Astrocyte (in vitro differentiated cells and primary cell): ENCODE measurements around the gene TBCEL. TPM values are rescaled to one million over a fixed set of nuclear protein-coding genes. Genes with fewer than 3 reads are reported as not detected.
A peak's percentile ranks its signal among the peaks of the same experiment; 100 is the strongest.

Experiments used
- DNase-seq: peaks from one replicate; pipeline ENCODE4 v3.0.0-alpha.2; 2010; ENCODE audit warnings: low read depth
- FAIRE-seq: peaks from 2 replicates; lab custom pipeline; 2011; peaks lifted over from hg19 to GRCh38; lab: Jason Lieb, UNC
- H2AFZ ChIP-seq: 2 replicates; pipeline ENCODE4 v1.6.0; 2012; ENCODE audit warnings: low read depth, low read length, inconsistent platforms
- H3K27ac ChIP-seq: 2 replicates; pipeline ENCODE4 v1.5.1; 2011; ENCODE audit warnings: low read depth, low read length, inconsistent platforms
- H3K27me3 ChIP-seq: 2 replicates; pipeline ENCODE4 v1.6.0; 2011; ENCODE audit warnings: low read length, inconsistent platforms; ENCODE audit not compliant: insufficient read depth
- H3K36me3 ChIP-seq: 2 replicates; pipeline ENCODE4 v1.5.1; 2011; ENCODE audit warnings: low read length, inconsistent platforms; ENCODE audit not compliant: insufficient read depth
- H3K4me1 ChIP-seq: 2 replicates; pipeline ENCODE4 v1.5.1; 2011; ENCODE audit warnings: low read length, inconsistent platforms; ENCODE audit not compliant: insufficient read depth
- H3K4me2 ChIP-seq: 2 replicates; pipeline ENCODE4 v1.6.0; 2012; ENCODE audit warnings: low read length, inconsistent platforms
- H3K4me3 ChIP-seq: 2 replicates; pipeline ENCODE4 v1.5.1; 2011; ENCODE audit warnings: low read depth, mild to moderate bottlenecking, low read length, inconsistent platforms; ENCODE audit not compliant: insufficient read depth
- H3K79me2 ChIP-seq: 2 replicates; pipeline ENCODE4 v1.6.0; 2012; ENCODE audit warnings: mild to moderate bottlenecking, low read length, inconsistent platforms; ENCODE audit not compliant: insufficient read depth
- H3K9ac ChIP-seq: 2 replicates; pipeline ENCODE4 v1.6.0; 2012; ENCODE audit warnings: mild to moderate bottlenecking, low read length, inconsistent platforms
- H3K9me3 ChIP-seq: 2 replicates; pipeline ENCODE4 v1.5.1; 2012; ENCODE audit warnings: low read depth, mild to moderate bottlenecking, low read length, inconsistent platforms; ENCODE audit not compliant: insufficient read depth
- H4K20me1 ChIP-seq: 2 replicates; pipeline ENCODE4 v1.6.0; 2012; ENCODE audit warnings: low read length, inconsistent platforms; ENCODE audit not compliant: insufficient read depth
- H3K27ac Mint-ChIP-seq: one replicate; pipeline ENCODE4 v1.8.0; 2021; ENCODE audit warnings: mild to moderate bottlenecking, mixed read lengths; ENCODE audit not compliant: unreplicated experiment
- H3K27me3 Mint-ChIP-seq: one replicate; pipeline ENCODE4 v1.8.0; 2021; ENCODE audit warnings: low read depth, mixed read lengths; ENCODE audit not compliant: unreplicated experiment
- H3K36me3 Mint-ChIP-seq: one replicate; pipeline ENCODE4 v1.8.0; 2021; ENCODE audit warnings: low read depth, mixed read lengths; ENCODE audit not compliant: unreplicated experiment
- H3K4me1 Mint-ChIP-seq: one replicate; pipeline ENCODE4 v1.8.0; 2021; ENCODE audit warnings: low read depth, mixed read lengths; ENCODE audit not compliant: unreplicated experiment
- H3K4me3 Mint-ChIP-seq: one replicate; pipeline ENCODE4 v1.8.0; 2021; ENCODE audit warnings: mild to moderate bottlenecking, moderate library complexity, mixed read lengths; ENCODE audit not compliant: unreplicated experiment
- H3K9me3 Mint-ChIP-seq: one replicate; pipeline ENCODE4 v1.8.0; 2021; ENCODE audit warnings: mild to moderate bottlenecking, mixed read lengths; ENCODE audit not compliant: unreplicated experiment
- EZH2 ChIP-seq: IDR thresholded peaks from 2 replicates; pipeline ENCODE4 v1.6.1; 2012; ENCODE audit warnings: mild to moderate bottlenecking, low read length, inconsistent platforms; ENCODE audit not compliant: insufficient read depth
- total RNA-seq: library from RNA; stranded (reverse); gene quantifications from 2 replicates; pipeline ENCODE4 v1.2.1, GENCODE V29; 2021
- TF ChIP-seq, protein P1 (sequence below): IDR thresholded peaks from 2 replicates; pipeline ENCODE4 v1.5.1; 2011; ENCODE audit warnings: low read depth, mild to moderate bottlenecking, inconsistent platforms, low read length, moderate library complexity; ENCODE audit not compliant: insufficient read depth

Gene TBCEL
- total RNA-seq, 1 donor from 2014 or later, result 25.9 TPM

DNA sequence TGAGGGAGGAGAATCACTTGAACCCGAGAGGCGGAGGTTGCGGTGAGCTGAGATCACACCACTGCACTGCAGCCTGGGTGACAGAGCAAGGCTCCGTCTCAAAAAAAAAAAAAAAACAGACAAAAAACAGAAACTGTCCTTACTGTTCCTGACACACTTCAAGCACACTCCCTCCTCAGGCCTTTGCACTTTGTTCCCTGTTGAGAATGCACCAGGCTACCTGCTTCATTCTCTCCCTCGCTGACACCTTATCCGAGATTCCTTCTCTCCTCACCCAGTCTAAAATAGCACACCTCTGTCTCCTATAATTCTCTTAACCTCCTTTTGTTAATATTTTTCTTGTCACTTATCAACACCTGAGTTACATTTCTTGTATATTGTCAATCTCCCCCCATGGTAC lies 44.9 kb downstream of the TBCEL start:
- TF ChIP-seq EZH2, result no peak
- TF ChIP-seq, protein P1, sequence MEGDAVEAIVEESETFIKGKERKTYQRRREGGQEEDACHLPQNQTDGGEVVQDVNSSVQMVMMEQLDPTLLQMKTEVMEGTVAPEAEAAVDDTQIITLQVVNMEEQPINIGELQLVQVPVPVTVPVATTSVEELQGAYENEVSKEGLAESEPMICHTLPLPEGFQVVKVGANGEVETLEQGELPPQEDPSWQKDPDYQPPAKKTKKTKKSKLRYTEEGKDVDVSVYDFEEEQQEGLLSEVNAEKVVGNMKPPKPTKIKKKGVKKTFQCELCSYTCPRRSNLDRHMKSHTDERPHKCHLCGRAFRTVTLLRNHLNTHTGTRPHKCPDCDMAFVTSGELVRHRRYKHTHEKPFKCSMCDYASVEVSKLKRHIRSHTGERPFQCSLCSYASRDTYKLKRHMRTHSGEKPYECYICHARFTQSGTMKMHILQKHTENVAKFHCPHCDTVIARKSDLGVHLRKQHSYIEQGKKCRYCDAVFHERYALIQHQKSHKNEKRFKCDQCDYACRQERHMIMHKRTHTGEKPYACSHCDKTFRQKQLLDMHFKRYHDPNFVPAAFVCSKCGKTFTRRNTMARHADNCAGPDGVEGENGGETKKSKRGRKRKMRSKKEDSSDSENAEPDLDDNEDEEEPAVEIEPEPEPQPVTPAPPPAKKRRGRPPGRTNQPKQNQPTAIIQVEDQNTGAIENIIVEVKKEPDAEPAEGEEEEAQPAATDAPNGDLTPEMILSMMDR, result no peak
- Mint-ChIP-seq H3K27ac (no peak overlapping the region), H3K4me1 (peaks cover 9% of the 10 kb centered on the region), H3K9me3 (peaks cover 3% of the 10 kb centered on the region), H3K27me3 (no peaks in the 10 kb centered on the region), H3K36me3 (peaks cover 23% of the 10 kb centered on the region), H3K4me3 (no peak overlapping the region)
- H3K4me3 ChIP-seq, result no peak overlapping the region
- FAIRE-seq, result no peak
- H3K36me3 ChIP-seq, result peaks cover 17% of the 10 kb centered on the region
- H3K27me3 ChIP-seq, result no peaks in the 10 kb centered on the region
- H3K9me3 ChIP-seq, result no peaks in the 10 kb centered on the region
- H3K79me2 ChIP-seq, result no peaks in the 10 kb centered on the region
- no peaks in the 10 kb centered on the region for H3K4me1 ChIP-seq
- H3K9ac ChIP-seq, result no peak overlapping the region
- no peak overlapping the region for H3K27ac ChIP-seq
- H3K4me2 ChIP-seq, result no peak overlapping the region
- no peak overlapping the region for H2AFZ ChIP-seq
- DNase-seq, result no peak
- H4K20me1 ChIP-seq, result peaks cover 14% of the 10 kb centered on the region

DNA sequence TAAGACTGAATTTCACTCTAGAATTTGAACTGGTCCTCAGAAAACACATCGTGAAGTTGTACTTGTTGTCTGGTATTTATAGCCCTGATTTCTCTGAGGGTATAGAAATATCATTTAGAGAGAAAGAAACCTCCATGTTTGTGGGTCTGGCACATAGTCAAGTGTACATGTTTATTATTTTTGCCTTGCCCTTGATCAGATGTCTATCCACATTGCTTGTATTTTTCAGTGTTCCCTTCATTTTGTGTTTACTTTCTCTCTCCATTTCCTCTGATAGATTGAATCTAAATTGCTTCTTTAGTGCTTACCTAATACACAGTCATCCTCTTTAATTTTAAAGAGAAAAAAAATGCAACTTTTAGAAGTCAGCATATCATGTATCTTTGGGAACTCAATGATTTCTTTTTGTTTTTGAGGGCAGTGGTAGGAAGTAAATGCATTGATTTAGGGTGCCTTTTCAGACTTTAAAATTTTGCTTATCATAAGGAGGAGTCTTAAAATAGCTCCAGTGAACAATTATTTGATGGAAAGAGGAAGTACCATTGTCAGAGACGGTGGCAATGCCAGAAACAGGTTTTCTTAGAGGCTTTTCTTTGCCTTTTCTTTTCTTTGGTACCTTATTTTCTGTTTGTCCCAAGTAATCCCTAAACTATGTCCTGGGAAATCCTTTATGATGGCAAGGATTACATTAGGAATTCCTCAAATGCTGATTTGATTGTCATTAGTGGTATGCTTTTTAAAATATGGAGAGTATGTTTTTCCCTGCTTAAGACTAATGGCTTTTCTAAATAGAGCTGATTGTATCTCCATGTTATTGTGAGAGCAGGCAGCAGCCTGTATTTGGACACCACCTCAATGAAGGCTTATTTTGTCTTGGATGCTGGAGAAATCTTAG lies 47.3 kb downstream of the TBCEL start:
- Histone ChIP-seq H3K4me2 (no peak overlapping the region), H3K9me3 (no peaks in the 10 kb centered on the region), H3K79me2 (no peaks in the 10 kb centered on the region), H3K4me1 (no peaks in the 10 kb centered on the region), H3K4me3 (no peak overlapping the region), H3K27me3 (no peaks in the 10 kb centered on the region), H3K9ac (no peak overlapping the region), H4K20me1 (peaks cover 14% of the 10 kb centered on the region), H2AFZ (no peak overlapping the region), H3K27ac (no peak overlapping the region), H3K36me3 (peaks cover 9% of the 10 kb centered on the region)
- DNase-seq (no peak), FAIRE-seq (no peak)
- H3K4me3 Mint-ChIP-seq, result no peak overlapping the region
- peak overlapping the region; percentile 83 for H3K27ac Mint-ChIP-seq
- no peaks in the 10 kb centered on the region for H3K27me3 Mint-ChIP-seq
- peaks cover 17% of the 10 kb centered on the region for H3K36me3 Mint-ChIP-seq
- H3K9me3 Mint-ChIP-seq, result peaks cover 3% of the 10 kb centered on the region
- peaks cover 9% of the 10 kb centered on the region for H3K4me1 Mint-ChIP-seq
- no peak for TF ChIP-seq EZH2
- TF ChIP-seq, protein P1, result no peak
